ENCODE measurements around the gene GPRASP3.
"Not testable (repeated sequence)": the region's sequence is repeated elsewhere in the genome, so short reads cannot be mapped to it uniquely, and the experiment has no call there.

The GPRASP3 gene, protein sequence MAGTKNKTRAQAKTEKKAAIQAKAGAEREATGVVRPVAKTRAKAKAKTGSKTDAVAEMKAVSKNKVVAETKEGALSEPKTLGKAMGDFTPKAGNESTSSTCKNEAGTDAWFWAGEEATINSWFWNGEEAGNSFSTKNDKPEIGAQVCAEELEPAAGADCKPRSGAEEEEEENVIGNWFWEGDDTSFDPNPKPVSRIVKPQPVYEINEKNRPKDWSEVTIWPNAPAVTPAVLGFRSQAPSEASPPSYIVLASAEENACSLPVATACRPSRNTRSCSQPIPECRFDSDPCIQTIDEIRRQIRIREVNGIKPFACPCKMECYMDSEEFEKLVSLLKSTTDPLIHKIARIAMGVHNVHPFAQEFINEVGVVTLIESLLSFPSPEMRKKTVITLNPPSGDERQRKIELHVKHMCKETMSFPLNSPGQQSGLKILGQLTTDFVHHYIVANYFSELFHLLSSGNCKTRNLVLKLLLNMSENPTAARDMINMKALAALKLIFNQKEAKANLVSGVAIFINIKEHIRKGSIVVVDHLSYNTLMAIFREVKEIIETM

DNA sequence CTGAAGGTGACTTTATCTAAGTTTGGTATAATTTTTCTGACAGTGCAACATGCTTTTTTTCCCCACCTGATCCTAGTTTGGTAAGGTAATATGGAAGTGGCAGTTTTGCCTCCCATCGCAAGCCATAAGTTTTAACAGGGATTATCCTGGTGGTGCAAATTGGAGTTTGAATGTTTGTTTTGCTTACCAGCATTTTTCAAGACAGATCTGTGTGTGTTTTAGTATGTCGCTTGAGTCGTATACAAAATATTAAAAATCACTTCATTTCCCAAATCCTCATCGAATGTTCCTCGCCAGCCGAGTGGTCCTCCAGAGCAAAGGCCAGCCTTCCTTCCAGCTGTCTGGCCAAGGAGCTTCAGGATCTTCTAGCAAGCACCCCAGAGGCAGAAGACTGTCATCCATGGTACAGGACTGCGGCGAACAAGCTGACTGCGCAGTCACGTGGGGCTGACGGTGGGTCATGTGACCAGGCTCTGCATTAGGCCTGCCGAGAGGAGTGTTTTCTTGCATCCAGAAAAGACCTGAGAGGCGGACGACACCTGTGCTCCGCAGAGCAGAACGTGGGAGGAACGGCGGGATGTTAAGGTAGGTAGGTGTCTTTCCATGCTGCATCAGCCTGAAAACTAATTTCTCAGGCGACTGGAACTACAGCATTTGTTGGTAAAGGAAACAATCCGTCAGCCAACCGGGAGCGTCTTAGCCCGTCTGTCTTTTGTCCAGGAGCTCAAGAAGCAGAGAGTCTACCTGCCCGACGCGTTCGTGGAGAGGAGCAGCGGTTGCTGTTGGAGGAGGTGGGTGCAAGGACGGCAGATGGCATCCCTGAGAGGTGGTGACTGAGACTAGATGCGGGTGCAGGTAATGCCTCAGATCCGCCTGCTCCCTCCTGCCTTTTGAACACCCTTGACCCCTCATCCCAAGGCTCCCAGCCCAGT lies at the start of gene GPRASP3:
TSS of gene GPRASP3 (plus strand) at position 507 of the 932 bp plus-strand sequence. CDS start 28,253 bp downstream, outside the sequence.
- Histone ChIP-seq H3K4me1 (ENCODE audit: control insufficient read depth, insufficient read depth, low read length) (no peaks in the 10 kb centered on the region), H3K36me3 (ENCODE audit: control insufficient read depth, insufficient read depth, low read length) (no peaks in the 10 kb centered on the region), H3K9ac (ENCODE audit: low read length) (peak within 1 kb of the TSS; percentile 63), H3K4me3 (ENCODE audit: low read length) (peak within 1 kb of the TSS; percentile 15), H3K27me3 (ENCODE audit: control insufficient read depth, insufficient read depth, low read length) (no peaks in the 10 kb centered on the region), H3K9me3 (ENCODE audit: control insufficient read depth, low read length) (no peaks in the 10 kb centered on the region)

DNA sequence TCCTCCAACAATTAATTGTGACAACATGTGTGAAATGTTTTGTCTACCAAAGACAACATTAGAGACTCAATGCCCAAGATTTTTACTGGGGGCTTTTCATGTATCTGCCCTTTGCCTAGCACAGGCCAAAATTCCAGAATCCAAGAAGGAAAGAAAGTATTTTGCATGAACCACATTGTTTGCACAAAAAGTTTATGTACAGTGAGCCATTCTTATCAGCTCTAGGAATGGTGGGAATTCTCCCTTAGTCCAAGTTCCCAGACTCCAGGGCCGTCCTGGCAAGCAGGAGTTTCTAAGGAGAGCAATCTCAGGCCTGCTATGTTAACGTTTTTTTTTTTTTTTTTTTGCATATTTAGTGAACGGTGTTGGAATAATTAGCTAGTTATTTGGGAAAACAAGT lies 47.7 kb upstream of the GPRASP3 start:
- Histone ChIP-seq H3K9ac (ENCODE audit: low read length) (no peak overlapping the region), H3K4me1 (ENCODE audit: control insufficient read depth, insufficient read depth, low read length) (no peaks in the 10 kb centered on the region), H3K9me3 (ENCODE audit: control insufficient read depth, low read length) (no peaks in the 10 kb centered on the region), H3K4me3 (ENCODE audit: low read length) (no peak overlapping the region), H3K36me3 (ENCODE audit: control insufficient read depth, insufficient read depth, low read length) (no peaks in the 10 kb centered on the region), H3K27me3 (ENCODE audit: control insufficient read depth, insufficient read depth, low read length) (no peaks in the 10 kb centered on the region)

DNA sequence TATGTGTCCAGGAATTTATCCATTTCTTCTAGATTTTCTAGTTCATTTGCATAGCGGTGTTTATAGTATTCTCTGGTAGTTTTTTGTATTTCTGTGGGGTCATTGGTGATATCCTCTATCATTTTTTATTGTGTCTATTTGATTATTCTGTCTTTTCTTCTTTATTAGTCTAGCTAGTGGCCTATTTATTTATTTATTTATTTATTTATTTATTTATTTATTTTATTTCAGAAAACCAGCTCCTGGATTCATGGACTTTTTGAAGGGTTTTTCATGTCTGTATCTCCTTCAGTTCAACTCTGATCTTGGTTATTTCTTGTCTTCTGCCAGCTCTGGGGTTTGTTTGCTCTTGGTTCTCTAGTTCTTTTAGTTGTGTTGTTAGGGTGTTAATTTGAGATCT lies 43.1 kb upstream of the GPRASP3 start:
- H3K9me3 ChIP-seq (ENCODE audit: control insufficient read depth, low read length); H3K36me3 ChIP-seq (ENCODE audit: control insufficient read depth, insufficient read depth, low read length); H3K27me3 ChIP-seq (ENCODE audit: control insufficient read depth, insufficient read depth, low read length); H3K9ac ChIP-seq (ENCODE audit: low read length); H3K4me1 ChIP-seq (ENCODE audit: control insufficient read depth, insufficient read depth, low read length); H3K4me3 ChIP-seq (ENCODE audit: low read length): not testable (repeated sequence)

DNA sequence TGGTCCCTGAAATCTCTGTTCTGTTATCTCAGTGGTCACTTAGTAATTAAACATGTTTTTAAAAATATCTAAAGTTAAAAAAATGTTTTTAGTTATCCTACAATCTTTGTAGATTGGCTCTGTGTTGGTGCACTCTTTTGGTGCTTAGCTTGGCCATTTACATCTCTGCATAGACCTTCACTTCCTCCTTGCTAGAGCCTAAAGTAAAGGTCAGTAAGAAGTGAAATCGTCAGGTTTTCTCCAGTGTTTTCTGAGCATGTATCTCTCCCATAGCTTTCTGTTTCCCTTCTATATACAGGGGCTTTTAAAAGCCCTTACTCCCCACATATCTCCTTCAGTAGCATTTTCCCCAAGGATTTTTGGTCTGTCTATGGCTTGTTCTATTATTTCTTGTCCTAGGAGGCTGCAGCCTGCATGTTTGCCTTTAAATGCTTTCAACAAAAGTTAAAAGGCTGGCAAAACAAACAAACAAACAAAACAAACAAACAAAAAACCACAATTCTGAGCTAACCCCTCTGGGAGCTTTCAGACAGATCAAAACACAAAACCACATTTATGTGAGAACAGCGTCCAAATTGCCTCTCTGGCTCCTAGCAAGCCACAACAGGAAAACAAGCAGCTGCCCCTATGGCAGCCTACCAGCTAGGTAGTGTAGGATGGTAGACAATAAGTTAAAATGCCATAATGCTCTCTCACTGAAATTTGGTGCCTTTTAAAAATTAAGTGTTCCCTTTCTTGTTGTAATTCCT lies 35.6 kb upstream of the GPRASP3 start:
- Histone ChIP-seq H3K4me1 (ENCODE audit: control insufficient read depth, insufficient read depth, low read length) (no peaks in the 10 kb centered on the region), H3K27me3 (ENCODE audit: control insufficient read depth, insufficient read depth, low read length) (no peaks in the 10 kb centered on the region), H3K4me3 (ENCODE audit: low read length) (no peak overlapping the region), H3K36me3 (ENCODE audit: control insufficient read depth, insufficient read depth, low read length) (no peaks in the 10 kb centered on the region), H3K9me3 (ENCODE audit: control insufficient read depth, low read length) (no peaks in the 10 kb centered on the region), H3K9ac (ENCODE audit: low read length) (no peak overlapping the region)

DNA sequence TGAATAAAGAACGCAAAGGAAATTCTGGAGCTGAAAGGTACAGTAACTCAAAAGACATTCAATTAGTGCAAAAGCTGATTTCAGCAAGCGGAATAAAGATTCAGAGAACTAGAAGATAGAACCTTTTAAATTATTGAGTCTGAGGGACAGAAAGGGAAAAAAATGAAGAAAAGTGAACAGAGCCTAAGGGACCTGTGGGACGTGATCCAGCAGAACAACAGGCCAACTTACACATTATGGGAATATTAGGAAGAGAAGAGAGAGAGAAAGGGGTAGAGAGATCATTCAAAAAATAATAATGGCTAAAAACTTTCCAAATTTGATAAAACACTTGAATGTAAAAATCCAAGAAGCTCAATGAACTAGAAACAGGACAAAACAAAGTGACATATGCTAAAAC lies 25.8 kb upstream of the GPRASP3 start:
- Histone ChIP-seq H3K27me3 (ENCODE audit: control insufficient read depth, insufficient read depth, low read length) (no peaks in the 10 kb centered on the region), H3K4me1 (ENCODE audit: control insufficient read depth, insufficient read depth, low read length) (no peaks in the 10 kb centered on the region), H3K9ac (ENCODE audit: low read length) (no peak overlapping the region), H3K36me3 (ENCODE audit: control insufficient read depth, insufficient read depth, low read length) (no peaks in the 10 kb centered on the region), H3K9me3 (ENCODE audit: control insufficient read depth, low read length) (no peaks in the 10 kb centered on the region), H3K4me3 (ENCODE audit: low read length) (no peak overlapping the region)

DNA sequence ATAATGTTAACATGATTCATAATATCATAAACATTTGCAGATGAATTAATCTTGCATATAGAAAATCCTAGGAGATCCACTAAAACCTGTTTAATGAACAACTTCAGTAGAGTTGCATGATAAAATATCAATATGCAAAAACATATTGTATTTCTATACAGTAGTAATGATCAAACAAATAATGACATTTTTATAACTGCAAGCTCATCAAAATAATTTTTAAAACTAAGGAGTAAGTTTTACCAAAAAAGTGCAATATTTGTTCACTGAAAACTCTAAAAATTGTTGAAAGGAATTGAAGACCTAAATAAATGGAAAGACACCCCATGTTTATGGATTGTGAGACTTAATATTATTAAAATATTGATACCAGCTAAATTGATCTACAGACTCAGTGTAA lies 24.2 kb upstream of the GPRASP3 start:
- no peaks in the 10 kb centered on the region for H3K9me3 ChIP-seq (ENCODE audit: control insufficient read depth, low read length)
- no peak overlapping the region for H3K9ac ChIP-seq (ENCODE audit: low read length)
- H3K4me1 ChIP-seq (ENCODE audit: control insufficient read depth, insufficient read depth, low read length): no peaks in the 10 kb centered on the region
- H3K27me3 ChIP-seq (ENCODE audit: control insufficient read depth, insufficient read depth, low read length): no peaks in the 10 kb centered on the region
- no peaks in the 10 kb centered on the region for H3K36me3 ChIP-seq (ENCODE audit: control insufficient read depth, insufficient read depth, low read length)
- H3K4me3 ChIP-seq (ENCODE audit: low read length): no peak overlapping the region

DNA sequence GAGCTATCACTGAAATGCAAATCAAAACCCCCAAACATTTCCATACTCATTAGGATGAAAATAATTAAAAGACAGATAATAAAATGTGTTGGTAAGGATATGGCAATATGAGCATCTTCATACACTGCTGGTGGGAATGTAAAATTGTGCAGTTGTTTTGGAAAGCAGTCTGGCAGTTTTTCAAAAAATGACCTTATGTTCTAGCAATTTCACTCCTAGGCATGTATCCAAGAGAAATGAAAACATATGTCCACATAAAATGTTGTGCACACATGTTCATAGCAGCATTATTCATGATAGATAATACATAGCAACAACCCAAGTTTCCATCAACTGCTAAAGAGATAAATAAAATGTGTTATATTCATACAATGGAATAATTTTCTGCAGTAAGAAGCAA lies 23.0 kb upstream of the GPRASP3 start:
- no peaks in the 10 kb centered on the region for H3K27me3 ChIP-seq (ENCODE audit: control insufficient read depth, insufficient read depth, low read length)

DNA sequence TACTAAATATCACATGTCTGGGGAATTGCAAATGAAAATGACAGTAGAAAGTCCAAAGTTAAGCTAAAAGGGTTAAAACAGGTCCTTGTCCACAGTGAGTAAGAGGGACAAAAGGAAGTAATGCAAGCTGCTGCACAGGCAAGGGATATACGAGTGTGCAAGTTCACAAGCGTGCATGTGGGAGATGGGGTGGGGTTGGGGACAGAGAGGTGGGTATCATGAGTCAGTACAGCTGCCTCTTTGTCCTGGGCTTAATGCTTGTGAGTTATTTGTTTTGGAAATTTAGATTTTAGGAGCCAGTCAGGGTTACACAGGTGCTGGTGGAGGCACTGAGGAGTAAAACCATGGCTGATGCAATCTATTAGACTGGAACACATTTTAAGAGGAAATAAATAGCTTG lies 11.6 kb upstream of the GPRASP3 start:
- H3K4me3 ChIP-seq (ENCODE audit: low read length): no peak overlapping the region

More for the DNA sequence above, 23.0 kb upstream of the GPRASP3 start:
- H3K4me1 ChIP-seq (ENCODE audit: control insufficient read depth, insufficient read depth, low read length): no peaks in the 10 kb centered on the region
- H3K9ac ChIP-seq (ENCODE audit: low read length): no peak overlapping the region
- H3K36me3 ChIP-seq (ENCODE audit: control insufficient read depth, insufficient read depth, low read length): no peaks in the 10 kb centered on the region
- no peaks in the 10 kb centered on the region for H3K9me3 ChIP-seq (ENCODE audit: control insufficient read depth, low read length)
- H3K4me3 ChIP-seq (ENCODE audit: low read length): no peak overlapping the region

DNA sequence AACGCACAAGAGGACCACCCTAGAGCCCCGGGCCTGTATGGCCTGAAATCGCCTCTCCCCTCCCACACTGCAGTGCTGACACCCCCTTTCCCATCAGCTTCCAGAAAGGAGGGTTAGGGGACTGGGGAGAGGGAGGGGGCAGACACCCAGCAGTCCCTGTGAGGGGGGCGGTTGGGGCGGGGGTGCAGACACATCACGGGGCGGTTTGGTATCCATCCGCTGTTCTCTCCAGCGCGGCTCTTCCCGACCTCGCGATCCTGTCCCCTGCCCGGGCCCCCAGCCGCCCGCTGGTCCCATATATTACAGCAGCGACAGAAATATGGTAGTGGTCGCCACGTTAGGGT lies 8.7 kb upstream of the GPRASP3 start:
- Histone ChIP-seq H3K9me3 (ENCODE audit: control insufficient read depth, low read length) (no peaks in the 10 kb centered on the region), H3K4me1 (ENCODE audit: control insufficient read depth, insufficient read depth, low read length) (no peaks in the 10 kb centered on the region), H3K4me3 (ENCODE audit: low read length) (no peak overlapping the region), H3K36me3 (ENCODE audit: control insufficient read depth, insufficient read depth, low read length) (no peaks in the 10 kb centered on the region), H3K27me3 (ENCODE audit: control insufficient read depth, insufficient read depth, low read length) (no peaks in the 10 kb centered on the region), H3K9ac (ENCODE audit: low read length) (no peak overlapping the region)

More for the DNA sequence above, 11.6 kb upstream of the GPRASP3 start:
- Histone ChIP-seq H3K9me3 (ENCODE audit: control insufficient read depth, low read length) (no peaks in the 10 kb centered on the region), H3K27me3 (ENCODE audit: control insufficient read depth, insufficient read depth, low read length) (no peaks in the 10 kb centered on the region), H3K4me1 (ENCODE audit: control insufficient read depth, insufficient read depth, low read length) (no peaks in the 10 kb centered on the region), H3K36me3 (ENCODE audit: control insufficient read depth, insufficient read depth, low read length) (no peaks in the 10 kb centered on the region), H3K9ac (ENCODE audit: low read length) (no peak overlapping the region)

DNA sequence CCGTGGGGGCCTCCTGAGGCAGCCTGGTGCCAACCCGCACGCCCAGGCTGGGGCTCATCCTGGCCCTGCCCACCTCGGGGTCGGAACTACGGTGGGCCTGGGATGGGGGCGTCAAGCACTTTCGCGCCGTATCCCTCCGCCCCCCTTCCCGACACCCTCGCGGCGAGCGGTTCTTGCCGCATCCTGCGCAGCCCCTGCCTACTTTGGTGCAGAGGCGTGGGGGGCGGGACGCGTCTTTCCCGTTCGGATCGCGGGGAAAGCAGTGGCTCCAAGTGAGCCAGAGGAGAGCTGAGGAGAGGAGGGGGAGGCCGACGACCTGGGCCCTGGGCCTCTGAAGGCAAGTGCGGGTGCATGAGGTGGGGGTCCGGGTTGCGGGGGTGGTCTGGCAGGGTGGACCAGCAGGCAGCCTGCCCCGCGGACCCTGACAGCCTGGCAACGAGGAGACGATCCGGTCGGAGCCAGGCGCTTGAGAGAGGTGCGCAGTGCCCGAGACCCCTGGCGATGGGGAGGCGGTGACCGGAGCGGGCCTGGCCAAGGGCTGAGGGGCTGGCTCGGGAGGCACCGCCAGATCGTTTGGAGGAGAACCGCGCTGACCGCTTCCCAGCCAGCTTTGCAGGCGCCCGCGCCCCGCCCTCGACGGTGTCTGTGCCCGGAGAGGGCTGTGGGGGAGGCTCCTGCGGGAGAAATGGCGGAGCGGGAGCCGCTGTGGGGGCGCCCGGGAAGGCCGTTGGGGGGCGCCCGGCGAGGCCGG lies 8.2 kb upstream of the GPRASP3 start, which contains the start of gene GPRASP2:
TSS of gene GPRASP2 (plus strand) at position 233 of the 751 bp plus-strand sequence. CDS start 2,422 bp downstream, outside the sequence.
- Histone ChIP-seq H3K36me3 (ENCODE audit: control insufficient read depth, insufficient read depth, low read length) (no peaks in the 10 kb centered on the region), H3K4me3 (ENCODE audit: low read length) (peak within 1 kb of the TSS; percentile 25), H3K4me1 (ENCODE audit: control insufficient read depth, insufficient read depth, low read length) (no peaks in the 10 kb centered on the region), H3K9ac (ENCODE audit: low read length) (peak within 1 kb of the TSS; percentile 76), H3K27me3 (ENCODE audit: control insufficient read depth, insufficient read depth, low read length) (no peaks in the 10 kb centered on the region), H3K9me3 (ENCODE audit: control insufficient read depth, low read length) (no peaks in the 10 kb centered on the region)

DNA sequence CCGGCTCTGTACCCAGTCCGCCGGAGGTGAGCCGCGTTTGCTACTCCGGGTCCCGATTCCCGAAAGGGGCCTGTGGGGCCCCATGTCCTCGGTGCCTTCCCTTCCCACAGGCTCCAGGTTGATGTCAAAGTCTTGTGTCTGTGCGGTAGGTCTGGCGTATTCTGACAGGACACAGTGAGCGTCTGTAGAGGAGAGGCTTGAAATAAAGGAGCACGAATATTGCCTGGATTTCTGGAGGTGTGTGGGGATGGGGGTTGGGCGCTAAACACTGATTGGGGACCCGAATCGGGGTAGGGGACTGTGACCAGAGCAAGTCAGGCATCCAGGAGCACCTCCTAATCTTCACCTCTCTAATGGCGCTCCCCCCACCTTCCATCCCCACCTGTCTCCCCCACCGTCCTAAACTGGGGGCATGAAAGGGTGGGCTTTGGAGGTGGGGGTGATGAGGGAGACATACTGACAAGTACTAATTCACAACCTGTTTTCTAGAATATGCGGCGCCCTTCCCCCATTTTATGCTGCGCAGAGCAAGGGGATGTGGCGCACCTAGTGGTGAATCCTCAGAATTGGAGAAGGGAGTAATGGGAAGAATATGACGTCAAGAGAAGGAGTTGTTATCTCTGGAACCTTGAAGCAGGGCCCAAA lies 7.4 kb upstream of the GPRASP3 start:
- Histone ChIP-seq H3K27me3 (ENCODE audit: control insufficient read depth, insufficient read depth, low read length) (no peaks in the 10 kb centered on the region), H3K9ac (ENCODE audit: low read length) (peak overlapping the region; percentile 76), H3K36me3 (ENCODE audit: control insufficient read depth, insufficient read depth, low read length) (no peaks in the 10 kb centered on the region), H3K4me3 (ENCODE audit: low read length) (peak overlapping the region; percentile 25), H3K9me3 (ENCODE audit: control insufficient read depth, low read length) (no peaks in the 10 kb centered on the region), H3K4me1 (ENCODE audit: control insufficient read depth, insufficient read depth, low read length) (no peaks in the 10 kb centered on the region)

Data from mucosa of stomach (tissue), 1 donor.